HEK293T (cell line): ENCODE data around the gene NAT9.

Experiments
- ARNT ChIP-seq: fragments of 450-650 bp; IDR thresholded peaks from 2 replicates; pipeline ENCODE4 v1.6.1; 2017; ENCODE audit warnings: mild to moderate bottlenecking
- BHLHE40 ChIP-seq: fragments of 450-650 bp; IDR thresholded peaks from 2 replicates; pipeline ENCODE4 v1.6.1; 2016; ENCODE audit warnings: mild to moderate bottlenecking, moderate library complexity, borderline replicate concordance
- FOXA1 ChIP-seq: fragments of 450-650 bp; IDR thresholded peaks from 2 replicates; pipeline ENCODE4 v1.6.1; 2016; ENCODE audit warnings: mild to moderate bottlenecking
- FOXM1 ChIP-seq: fragments of 450-650 bp; IDR thresholded peaks from 2 replicates; pipeline ENCODE4 v1.6.1; 2017; ENCODE audit warnings: mild to moderate bottlenecking, borderline replicate concordance
- NFRKB ChIP-seq: fragments of 450-650 bp; IDR thresholded peaks from 2 replicates; pipeline ENCODE4 v1.6.1; 2016; ENCODE audit warnings: mild to moderate bottlenecking, moderate library complexity
- SP1 ChIP-seq: fragments of 450-650 bp; IDR thresholded peaks from 2 replicates; pipeline ENCODE4 v1.6.1; 2017

- TF ChIP-seq FOXA1 (no peak), SP1 (no peak), BHLHE40 (no peak), NFRKB (no peak), FOXM1 (no peak), ARNT (no peak)
These were observed 53.4 kb downstream of the NAT9 start for GRCh38 chr17:74722782-74723181.
